Neutrophil (primary cell): ENCODE results near the gene LYRM2.

ENCODE experiments used
- H3K27ac ChIP-seq: fragments of 200-600 bp; sonication (generic); 2 replicates; pipeline ENCODE4 v1.5.1; 2016; ENCODE audit warnings: mild to moderate bottlenecking, moderate library complexity
- H3K27me3 ChIP-seq: fragments of 200-600 bp; sonication (generic); 2 replicates; pipeline ENCODE4 v1.6.0; 2016; ENCODE audit warnings: mild to moderate bottlenecking
- H3K36me3 ChIP-seq: fragments of 200-600 bp; sonication (generic); 2 replicates; pipeline ENCODE4 v1.5.1; 2017
- H3K4me1 ChIP-seq, 2 experiments: fragments of 200-600 bp in 1 of 2; sonication (generic) in 1 of 2; 1 replicate in 1 of 2; 2 replicates in 1 of 2; pipeline versions ENCODE4 v1.5.1 to v1.6.1; 2013 to 2016; ENCODE audit warnings: low read depth in 1 of 2, low read length in 1 of 2, mild to moderate bottlenecking in 1 of 2, moderate library complexity in 1 of 2; ENCODE audit not compliant: control insufficient read depth in 1 of 2, insufficient read depth in 1 of 2
- H3K4me3 ChIP-seq, 2 experiments: fragments of 200-600 bp in 1 of 2; sonication (generic) in 1 of 2; 1 replicate in 1 of 2; 2 replicates in 1 of 2; pipeline ENCODE4 v1.5.1; 2013 to 2016; ENCODE audit warnings: low read depth in 1 of 2, low read length in 1 of 2, mild to moderate bottlenecking in 1 of 2, moderate library complexity in 1 of 2
- H3K9me3 ChIP-seq: fragments of 200-600 bp; sonication (generic); 2 replicates; pipeline ENCODE4 v1.5.1; 2016
- CTCF ChIP-seq: fragments of 200-600 bp; sonication (generic); IDR thresholded peaks from 2 replicates; pipeline ENCODE4 v1.5.1; 2016; ENCODE audit warnings: antibody characterized with exemption

Gene LYRM2

GRCh38 chr6:89574910-89575561, 63.5 kb downstream of the LYRM2 start:
- H3K27me3 ChIP-seq: no peaks in the 10 kb centered on the region
- H3K4me1 ChIP-seq: no peaks in the 10 kb centered on the region
- H3K9me3 ChIP-seq: no peaks in the 10 kb centered on the region
- H3K27ac ChIP-seq: no peak overlapping the region
- no peaks in the 10 kb centered on the region for H3K36me3 ChIP-seq
- no peak for TF ChIP-seq CTCF
- H3K4me3 ChIP-seq: no peak overlapping the region

GRCh38 chr6:89567630-89568390, 70.7 kb downstream of the LYRM2 start:
- no peaks in the 10 kb centered on the region for H3K9me3 ChIP-seq
- no peaks in the 10 kb centered on the region for H3K36me3 ChIP-seq
- H3K4me1 ChIP-seq: no peaks in the 10 kb centered on the region
- H3K27me3 ChIP-seq: no peaks in the 10 kb centered on the region
- no peak overlapping the region for H3K4me3 ChIP-seq
- no peak for TF ChIP-seq CTCF
- no peak overlapping the region for H3K27ac ChIP-seq

GRCh38 chr6:89566930-89567629, 71.5 kb downstream of the LYRM2 start:
- Histone ChIP-seq H3K4me3 (no peak overlapping the region), H3K27ac (no peak overlapping the region), H3K36me3 (no peaks in the 10 kb centered on the region), H3K9me3 (no peaks in the 10 kb centered on the region), H3K4me1 (no peaks in the 10 kb centered on the region), H3K27me3 (no peaks in the 10 kb centered on the region)
- no peak for TF ChIP-seq CTCF

- TF ChIP-seq CTCF: no peak
- no peaks in the 10 kb centered on the region for H3K27me3 ChIP-seq
- H3K27ac ChIP-seq: no peak overlapping the region
- no peaks in the 10 kb centered on the region for H3K36me3 ChIP-seq
- H3K4me1 ChIP-seq: no peaks in the 10 kb centered on the region
- H3K9me3 ChIP-seq: no peaks in the 10 kb centered on the region
- H3K4me3 ChIP-seq: no peak overlapping the region
Observed at GRCh38 chr6:89566008-89566800, 72.3 kb downstream of the LYRM2 start.

GRCh38 chr6:89564752-89565427, 73.7 kb downstream of the LYRM2 start:
- H3K4me1 ChIP-seq: no peaks in the 10 kb centered on the region
- H3K27ac ChIP-seq: no peak overlapping the region
- H3K4me3 ChIP-seq: no peak overlapping the region
- no peaks in the 10 kb centered on the region for H3K27me3 ChIP-seq
- no peak for TF ChIP-seq CTCF
- no peaks in the 10 kb centered on the region for H3K9me3 ChIP-seq
- H3K36me3 ChIP-seq: no peaks in the 10 kb centered on the region
